ENCODE results near the gene DCP2.

The DCP2 gene

GRCh38 chr5:113065626-113066025 lies 89.0 kb downstream of the DCP2 start:
- no peak for DNase-seq (ENCODE audit: low spot score)
- no peak for FAIRE-seq

- FAIRE-seq = no peak
- no peak for DNase-seq (ENCODE audit: low spot score)
These were observed 91.2 kb downstream of the DCP2 start for GRCh38 chr5:113067635-113068344.

GRCh38 chr5:113068559-113068958 lies 92.0 kb downstream of the DCP2 start:
- peak; percentile 20 for DNase-seq (ENCODE audit: low spot score)
- FAIRE-seq = no peak

All from RCC 7860 (cell line).